GM19395 (cell line): ENCODE measurements around the gene RPS6KA5.
"Not testable (repeated sequence)": the region's sequence is repeated elsewhere in the genome, so short reads cannot be mapped to it uniquely, and the experiment has no call there.

Source experiments
- ATAC-seq: cut with Tn5 transposase; IDR thresholded peaks from one replicate; pipeline ENCODE4 v1.9.1; 2021; ENCODE audit warnings: mild to moderate bottlenecking, moderate library complexity; ENCODE audit not compliant: unreplicated experiment

RPS6KA5 gene

DNA sequence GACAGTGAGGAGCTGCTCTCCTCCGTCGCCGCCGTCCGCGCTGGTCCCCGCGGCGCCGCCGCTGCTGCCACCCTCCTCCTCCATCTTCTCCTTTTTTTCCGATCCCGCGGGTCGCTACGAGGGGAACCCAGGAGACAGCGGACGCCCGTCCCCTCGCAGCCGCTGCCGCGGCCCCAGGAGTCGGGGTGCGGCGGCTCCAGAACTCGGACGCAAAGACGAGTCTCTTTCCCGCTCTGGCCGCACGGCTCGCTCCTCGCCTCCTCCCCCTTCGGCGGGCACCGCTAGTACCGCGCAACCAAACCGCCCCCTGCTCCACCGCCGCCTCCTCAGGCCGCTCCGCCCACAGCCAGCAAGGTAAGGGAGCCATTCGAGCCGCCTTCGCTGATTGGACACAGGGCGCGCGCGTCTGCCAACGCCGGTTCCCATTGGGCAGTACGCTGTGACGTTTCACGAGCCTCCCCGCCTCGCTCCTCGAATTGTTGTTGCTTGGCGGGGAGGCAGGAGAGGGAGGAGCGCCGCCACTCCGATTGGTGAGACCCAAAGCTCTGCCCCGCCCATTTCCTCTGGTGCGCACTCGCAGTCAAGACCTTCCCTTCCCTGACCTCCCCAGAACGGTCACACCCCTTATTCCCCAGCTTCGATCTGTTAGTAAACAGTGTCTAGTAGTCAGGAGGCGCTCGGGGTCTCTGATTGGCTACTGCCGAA lies at the start of gene RPS6KA5:
Gene RPS6KA5 (minus strand): TSS at position 291 of the 705 bp plus-strand sequence. CDS start 207 bp downstream, at position 84.
- peak; percentile 89 for ATAC-seq

DNA sequence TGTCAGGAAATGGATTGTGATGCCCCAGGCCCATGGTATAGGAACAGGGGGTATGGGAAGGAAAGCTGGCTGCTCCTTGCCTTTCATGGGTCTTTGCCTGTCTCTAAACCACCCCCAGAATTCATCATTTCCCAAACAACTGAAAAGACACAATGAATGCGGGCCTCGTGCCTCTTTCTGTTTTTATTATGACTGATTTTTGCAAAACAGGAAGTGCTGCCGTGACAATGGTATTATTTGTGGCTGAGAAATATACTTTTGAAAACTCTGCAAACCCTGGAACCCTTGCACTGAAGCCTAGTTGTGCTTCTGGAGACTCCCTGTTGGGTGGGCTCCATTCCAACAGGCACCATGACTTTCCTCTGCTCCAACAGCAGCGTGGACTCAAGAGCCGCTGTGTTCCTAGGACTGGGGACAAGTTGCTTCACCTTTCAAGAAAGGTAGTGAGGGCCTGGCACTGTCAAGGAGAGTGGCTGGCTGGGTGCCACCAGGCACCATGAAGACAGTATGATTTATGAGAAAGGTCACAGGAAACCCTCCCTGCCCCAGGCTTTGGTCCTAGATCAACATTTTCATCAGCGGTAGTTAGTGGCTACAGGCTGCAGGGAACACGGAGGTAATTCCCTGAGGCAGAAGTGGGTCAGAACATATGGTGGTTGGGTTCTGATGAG lies 48.6 kb upstream of the RPS6KA5 start:
- no peak for ATAC-seq

DNA sequence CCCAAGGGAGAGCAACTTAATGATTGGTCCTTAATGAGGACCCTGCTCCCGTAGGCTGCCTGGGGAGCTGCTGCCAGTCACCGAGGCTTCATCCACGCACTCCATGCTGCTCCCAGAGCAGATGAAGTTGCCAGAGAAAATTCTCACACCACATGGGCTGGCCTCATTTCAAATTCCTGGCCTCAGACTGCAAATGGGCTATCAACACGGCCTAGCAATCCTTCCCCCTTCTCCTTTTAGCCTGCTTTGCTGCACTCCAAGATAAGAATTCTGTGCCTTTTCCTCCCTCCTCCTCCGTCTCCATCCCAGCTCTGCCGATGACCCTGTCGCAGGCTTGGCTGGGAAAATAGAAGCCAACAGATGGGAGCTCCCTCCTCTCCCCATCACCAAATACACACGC lies 42.7 kb upstream of the RPS6KA5 start:
- no peak for ATAC-seq

DNA sequence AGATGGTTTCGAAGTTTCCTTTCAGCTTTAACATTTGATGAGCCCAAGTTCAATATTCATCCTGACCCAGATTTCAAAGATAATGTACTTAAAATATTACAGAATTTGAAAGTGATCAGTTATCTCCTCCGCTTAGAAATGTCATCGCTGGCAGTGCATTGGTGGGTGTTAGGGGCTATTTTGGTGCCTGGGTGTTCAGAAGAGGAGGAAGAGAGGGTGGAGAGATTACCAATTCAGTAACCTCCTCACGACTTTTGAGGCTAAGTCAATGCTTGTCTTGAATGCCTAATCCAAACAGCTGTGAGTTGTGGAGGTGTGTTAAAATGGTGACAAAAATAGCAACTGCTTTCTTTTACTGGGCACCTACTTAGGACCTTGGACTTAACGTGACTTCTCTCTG lies 39.7 kb upstream of the RPS6KA5 start:
- ATAC-seq = no peak

DNA sequence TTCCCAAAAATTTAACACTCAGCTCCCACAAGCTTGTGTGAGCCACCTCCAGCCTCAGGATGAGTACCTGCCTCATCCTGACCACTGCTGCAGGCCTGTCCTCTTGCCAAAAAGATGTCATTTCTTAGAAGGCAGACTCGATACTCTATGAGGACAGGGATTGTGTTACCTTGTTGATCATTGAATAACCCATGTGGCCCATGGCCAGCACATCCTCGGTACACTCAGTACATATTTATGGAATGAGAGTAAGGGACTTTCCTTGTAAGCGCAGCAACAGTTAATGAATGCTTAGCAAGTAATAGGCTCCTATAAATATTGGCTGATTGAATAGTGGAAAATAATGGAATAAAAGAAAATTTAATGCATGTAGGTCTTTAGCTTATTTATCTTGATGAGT lies 38.1 kb upstream of the RPS6KA5 start:
- no peak for ATAC-seq

DNA sequence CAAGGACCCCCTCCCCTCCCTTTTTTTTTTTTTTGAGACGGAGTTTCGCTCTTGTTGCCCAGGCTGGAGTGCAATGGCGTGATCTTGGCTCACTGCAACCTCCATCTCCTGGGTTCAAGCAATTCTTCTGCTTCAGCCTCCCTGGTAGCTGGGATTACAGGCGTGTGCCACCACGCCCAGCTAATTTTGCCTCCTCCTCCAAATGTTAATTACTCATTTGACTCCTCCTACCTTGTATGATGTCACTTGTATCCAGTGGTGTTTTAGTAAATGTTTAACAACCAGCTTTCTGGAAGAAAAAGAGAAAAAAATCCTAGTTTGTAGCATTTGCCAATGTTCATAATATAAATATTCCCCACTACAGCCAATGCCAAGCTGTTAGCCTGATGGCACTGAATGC lies 37.2 kb upstream of the RPS6KA5 start:
- ATAC-seq = not testable (repeated sequence)

DNA sequence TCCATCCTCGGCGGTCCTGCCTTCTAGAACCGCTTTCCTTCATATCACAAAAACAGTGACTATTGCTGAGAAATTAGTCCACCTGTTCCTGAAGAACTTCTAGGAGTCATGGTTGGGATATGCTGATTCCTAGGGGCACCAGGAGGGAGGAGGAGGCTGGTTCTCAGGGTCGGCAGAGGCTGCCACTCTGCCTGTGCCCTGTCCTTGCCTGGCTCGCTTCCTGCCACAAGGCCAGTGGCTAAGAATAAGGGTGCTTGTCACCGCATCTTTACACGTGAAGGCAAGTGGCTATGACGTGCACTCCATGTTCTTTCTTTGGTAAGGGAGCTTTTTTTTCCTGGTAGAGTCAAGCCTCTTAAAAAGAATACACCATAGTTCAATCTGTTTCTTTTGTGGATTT lies 34.7 kb upstream of the RPS6KA5 start:
- ATAC-seq = no peak

DNA sequence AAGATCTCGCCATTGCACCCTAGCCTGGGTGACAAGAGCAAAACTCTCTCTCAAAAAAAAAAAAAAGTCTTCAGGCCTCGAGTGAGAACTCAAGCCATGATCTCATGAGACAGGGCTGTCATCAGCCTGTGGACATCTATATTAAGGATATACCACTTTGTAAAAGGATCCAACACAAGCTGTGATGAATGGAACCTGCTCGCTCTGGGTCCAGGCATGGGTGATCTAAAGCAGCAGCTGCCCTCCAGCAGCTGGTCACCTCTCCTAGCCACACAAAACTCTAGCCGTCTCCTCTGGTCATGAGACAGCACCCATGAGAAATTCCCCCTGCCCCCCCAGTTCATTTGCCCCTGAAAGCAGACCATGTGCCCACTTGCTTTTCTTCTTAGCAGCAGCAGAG lies 34.3 kb upstream of the RPS6KA5 start:
- ATAC-seq = no peak

DNA sequence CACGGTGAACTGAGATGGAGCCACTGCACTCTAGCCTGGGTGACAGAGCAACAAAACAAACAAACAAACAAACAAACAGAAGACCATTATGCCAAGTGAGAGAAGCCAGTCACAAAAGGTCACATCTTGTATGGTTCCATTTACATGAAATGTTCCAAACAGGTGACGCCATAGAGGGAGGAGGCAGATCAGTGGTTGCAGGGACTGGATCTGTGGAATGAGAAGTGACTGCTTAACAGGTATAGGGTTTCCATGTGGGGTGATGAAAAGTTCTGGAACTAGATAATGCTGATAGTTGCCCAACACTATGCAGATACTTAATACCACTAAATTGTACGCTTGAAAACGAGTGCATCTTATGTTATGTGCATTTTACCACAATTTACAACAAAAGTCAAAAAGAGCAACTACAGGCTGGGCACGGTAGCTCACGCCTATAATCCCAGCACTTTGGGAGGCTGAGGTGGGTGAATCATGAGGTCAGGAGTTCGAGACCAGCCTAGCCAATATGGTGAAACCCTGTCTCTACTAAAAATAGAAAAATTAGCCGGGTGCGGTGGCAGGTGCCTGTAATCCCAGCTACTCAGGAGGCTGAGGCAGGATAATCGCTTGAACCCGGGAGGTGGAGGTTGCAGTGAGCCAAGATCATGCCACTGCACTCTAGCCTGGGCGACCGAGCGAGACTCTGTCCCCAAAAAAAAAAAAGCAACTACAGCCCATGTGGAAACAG lies 33.5 kb upstream of the RPS6KA5 start:
- not testable (repeated sequence) for ATAC-seq

DNA sequence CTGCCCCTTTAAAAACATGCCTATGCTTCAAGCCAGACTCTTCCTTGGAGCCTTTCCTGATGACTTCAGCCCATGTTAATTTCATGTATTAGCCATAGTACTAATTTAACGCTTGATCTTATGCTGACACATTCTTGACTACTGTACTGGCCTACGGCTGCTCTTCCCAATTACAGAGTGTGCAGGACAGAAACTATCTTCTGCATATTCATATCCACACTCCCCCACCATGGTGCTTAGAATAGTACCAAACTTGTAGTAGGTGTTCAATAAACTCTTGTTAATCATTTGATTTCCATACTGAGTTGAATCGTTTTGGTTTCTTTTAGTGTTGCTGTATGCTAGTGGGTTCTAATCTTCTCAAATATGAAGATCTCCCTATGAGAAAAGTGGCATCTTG lies 31.6 kb upstream of the RPS6KA5 start:
- ATAC-seq = no peak

DNA sequence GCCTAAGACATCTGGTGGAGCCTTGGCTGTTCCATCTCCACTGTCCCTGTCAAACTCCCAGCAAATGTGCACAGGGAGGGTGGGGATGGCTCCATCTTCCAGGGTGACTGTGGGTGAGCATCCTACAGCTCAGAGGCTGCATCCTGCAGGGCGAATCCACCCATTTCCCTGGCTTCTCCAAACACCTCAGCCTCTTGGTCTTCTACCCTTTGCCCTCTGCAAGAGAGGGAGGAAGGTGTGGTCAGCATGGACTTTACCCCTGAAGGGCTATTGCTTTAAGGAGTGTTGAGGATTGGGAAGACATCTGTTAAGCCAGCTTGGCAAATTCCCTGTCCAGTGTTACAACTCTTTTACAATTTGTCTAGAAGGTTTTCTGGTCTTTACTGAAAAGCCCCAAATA lies 30.3 kb upstream of the RPS6KA5 start:
- ATAC-seq = no peak

DNA sequence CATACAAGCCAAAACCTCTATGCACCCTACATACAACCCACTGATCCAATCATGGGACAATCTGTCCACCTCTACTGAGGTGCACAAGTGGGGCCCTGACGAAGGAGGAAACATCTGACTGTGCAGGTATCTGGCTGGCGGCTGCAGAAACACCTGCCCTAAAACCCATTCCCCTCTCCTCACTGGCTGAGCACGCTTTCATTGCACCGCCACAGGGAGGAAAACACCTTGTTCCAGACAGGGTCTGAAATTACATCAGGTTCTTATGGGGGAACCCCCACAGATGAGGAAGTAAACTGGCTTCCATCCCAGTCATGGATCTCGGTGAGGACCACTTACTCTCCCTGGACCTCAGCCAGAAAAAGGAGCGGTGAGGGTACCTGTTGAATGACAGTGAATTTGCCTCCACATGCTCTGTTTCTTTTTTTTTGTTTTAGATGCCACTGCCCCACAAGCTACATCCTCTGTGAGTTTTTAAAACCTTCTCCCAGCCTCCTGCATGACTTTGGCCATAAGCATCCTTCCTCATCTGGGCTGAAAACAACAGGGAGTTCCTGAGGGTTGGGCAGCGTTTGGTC lies 29.6 kb upstream of the RPS6KA5 start:
- ATAC-seq = no peak

DNA sequence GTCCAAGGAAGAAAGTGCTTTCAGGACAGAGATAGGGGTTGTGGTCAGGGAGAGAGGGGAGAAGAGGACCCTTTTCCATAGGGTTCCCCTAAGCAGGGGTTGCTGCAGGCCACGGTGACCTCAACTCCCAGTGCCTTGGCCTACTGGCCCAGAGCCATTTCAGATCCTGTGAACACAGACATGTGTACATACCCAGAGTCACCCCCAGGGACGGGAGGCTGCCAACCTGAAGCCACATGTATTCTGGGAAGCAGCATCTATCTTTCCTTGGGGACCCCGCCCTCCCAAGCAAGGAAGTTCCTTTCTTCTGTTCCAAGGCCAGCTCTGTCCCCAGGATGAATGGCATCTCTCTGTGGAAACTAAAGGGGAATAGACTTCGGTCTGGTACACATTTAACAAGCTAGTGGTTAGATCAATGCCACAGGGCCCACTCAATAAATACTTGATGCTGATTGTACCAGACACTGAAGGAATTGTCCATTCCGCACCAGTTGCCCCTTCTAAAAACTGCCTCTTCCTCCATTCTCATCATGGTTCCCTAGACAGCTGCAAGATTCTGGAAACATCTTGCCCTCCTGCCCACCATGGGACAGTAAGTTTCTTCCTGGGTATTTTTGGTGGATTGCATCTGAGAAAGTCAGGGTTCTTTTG lies 28.3 kb upstream of the RPS6KA5 start:
- ATAC-seq = no peak

DNA sequence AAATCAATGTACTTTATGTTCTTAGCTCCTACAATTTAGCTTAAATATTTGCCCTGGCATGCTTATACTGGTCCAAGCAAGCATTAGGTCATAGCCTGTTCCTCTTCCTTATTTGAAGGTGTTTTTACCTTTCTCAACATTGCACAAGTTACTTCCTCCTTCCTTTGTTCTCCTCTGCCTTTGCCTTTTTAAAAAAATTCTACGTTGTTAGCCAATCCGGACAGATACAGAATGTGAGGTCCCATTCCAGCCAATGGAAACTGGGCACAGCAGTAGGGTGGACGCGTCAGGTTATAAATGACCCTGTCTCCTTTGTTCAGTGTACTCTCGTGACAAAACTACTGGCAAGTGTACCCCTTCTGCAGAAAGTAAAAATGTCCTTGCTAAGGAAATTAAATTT lies 27.0 kb upstream of the RPS6KA5 start:
- not testable (repeated sequence) for ATAC-seq

DNA sequence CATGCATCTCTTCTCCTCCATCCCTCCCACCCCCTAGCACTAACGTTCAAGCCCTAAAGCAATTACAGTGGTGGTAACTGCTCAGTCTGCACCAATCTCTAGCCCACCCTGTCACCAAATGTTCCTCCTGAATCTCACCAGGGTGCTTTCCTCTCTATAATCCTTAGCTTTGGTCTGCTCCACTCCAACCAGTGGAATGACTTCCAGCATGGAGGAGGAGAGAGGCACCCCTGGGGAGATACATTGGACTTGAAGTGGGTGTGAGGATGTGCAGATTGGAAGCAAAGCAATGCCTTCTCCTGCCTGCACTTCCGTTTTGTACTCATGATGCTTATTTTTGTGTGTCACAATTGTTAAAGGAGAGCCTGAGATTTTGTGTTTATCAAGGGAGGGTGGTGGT lies 24.1 kb upstream of the RPS6KA5 start:
- ATAC-seq = no peak

DNA sequence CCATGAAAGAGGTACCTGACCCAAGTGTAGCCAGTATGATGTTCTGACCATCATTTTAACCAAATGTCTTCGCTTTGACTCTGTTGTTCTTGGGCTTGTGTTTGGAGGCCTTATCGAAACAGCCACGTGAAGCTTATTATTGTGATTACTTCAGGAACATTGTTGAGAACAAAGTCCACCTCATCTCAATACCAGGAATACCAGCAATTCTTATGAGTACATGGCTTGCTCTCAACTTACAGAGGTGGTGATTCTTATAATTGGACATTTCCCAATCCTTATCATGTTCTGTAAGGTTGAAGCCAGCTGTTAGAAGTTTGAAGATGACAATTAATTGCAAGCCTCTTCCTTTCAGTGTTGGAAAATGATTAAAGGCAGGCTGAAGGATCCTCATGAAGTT lies 21.8 kb upstream of the RPS6KA5 start:
- ATAC-seq = no peak

DNA sequence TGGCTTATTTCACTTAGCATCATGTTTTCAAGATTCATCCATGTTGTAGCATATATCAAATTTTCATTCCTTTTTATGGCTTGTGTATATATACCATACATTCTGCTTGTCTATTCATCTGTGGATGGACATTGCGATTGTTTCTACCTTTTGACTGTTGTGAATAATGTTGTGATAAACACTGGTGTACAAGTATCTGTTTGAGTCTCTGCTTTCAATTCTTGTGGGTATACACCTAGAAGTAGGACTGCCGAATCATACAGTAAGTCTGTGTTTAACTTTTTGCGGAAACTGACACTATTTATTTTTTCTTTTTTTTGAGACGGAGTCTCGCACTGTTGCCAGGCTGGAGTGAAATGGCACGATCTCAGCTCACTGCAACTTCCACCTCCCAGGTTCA lies 19.6 kb upstream of the RPS6KA5 start:
- no peak for ATAC-seq

DNA sequence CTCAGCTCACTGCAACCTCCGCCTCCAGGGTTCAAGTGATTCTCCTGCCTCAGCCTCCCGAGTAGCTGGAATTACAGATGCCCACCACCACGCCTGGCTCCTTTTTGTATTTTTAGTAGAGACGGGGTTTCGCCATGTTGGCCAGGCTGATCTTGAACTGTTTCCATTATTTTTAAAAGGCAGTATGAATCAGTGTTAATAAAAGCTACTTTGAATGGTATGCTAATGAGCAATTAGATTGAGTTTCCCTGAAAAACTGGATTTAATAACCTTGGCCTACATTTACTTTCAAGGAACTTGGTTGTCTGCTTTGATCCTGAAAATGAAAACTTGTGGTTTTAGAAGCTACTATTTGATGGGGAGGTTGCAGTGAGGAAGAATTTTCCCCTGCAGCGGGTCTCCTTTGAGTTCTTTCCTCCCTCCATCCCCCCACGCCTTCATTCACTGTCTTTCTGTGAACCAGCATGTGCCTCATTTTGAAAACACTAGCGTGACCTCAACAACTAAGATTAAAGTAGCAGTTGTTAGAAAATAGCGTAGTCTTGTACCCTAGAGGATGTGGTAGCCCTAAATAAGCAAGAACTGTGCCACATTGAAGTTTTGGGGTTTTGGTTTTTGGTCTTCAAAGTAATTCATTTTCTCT lies 17.8 kb upstream of the RPS6KA5 start:
- ATAC-seq = peak; percentile 81

DNA sequence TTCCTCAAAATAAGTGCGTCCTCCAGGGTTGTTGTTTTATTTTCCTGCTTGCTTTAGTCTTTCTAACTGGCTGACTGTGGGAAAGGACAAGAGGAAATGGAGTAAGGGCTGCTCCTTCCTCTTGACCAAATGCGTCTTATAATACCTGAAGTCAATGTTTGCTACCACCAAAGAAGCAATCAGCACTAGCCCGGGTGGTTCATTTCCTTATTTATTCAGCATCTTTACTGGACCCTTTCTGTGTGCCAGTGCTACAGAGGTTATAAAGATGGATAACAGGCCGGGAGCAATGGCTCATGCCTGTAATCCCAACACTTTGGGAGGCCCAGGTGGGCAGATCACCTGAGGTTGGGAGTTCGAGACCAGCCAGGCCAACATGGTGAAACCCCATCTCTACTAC lies 15.1 kb upstream of the RPS6KA5 start:
- ATAC-seq = no peak

DNA sequence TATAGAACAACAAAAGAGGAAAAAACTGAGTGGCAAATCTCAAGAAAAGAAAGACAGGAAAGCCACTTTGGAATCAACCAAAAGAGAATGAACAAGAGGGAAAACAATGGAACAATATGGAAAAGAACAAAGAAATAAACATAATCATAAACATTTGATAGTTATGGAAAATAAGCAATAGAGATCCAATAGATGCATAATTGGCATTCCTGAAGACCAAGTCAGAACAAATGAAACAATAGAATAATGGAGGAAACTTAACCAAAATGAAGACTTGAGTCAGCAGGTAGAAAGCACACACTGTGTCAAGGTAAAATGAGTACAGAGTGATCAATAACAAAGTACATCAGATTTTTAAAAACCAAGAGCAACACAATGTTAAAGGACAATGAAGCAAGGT lies 10.1 kb upstream of the RPS6KA5 start:
- no peak for ATAC-seq

DNA sequence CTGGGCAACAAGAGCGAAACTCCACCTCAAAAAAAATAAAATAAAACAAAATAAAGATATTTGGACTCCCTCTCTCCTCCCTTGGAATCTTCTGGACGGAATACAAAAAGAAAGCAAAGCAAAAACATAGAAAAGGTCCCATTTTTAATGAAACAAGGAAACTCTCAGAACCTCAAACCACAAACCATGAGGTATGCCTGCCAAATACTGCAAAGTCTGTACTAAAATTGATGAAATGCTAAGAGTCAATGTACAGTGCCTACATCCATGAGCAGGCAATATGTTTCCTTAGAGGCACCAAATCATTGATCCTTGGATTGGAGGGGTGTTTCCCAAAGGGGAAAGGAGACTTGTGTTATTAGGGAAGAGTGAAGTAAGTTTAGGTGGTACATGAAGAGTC lies 8.2 kb upstream of the RPS6KA5 start:
- ATAC-seq = no peak
